Heart left ventricle (tissue), 16 donors: ENCODE data around the gene TACC2. TPM values are rescaled to one million over a fixed set of nuclear protein-coding genes. Genes with fewer than 3 reads are reported as not detected.

Source experiments
- ATAC-seq, 4 donors: fragments of 200-7000 bp; cut with Tn5 transposase; one replicate each; pipeline ENCODE4 v1.9.1; 2020 to 2022; ENCODE audit warnings: moderate library complexity in 4 of 4, mild to moderate bottlenecking in 3 of 4, moderate number of reproducible peaks in 1 of 4
- DNase-seq, 5 donors: peaks; one replicate each; pipeline ENCODE4 v3.0.0-alpha.2; 2020
- H3K27ac ChIP-seq, 12 donors: fragments of 200-600 bp; sonication (generic) in 4 of 12; one replicate each; pipeline versions ENCODE4 v1.5.0 to v1.8.0; 2016 to 2022; ENCODE audit warnings: mild to moderate bottlenecking in 2 of 12
- H3K27me3 ChIP-seq, 9 donors: fragments of 200-600 bp; sonication (generic) in 2 of 9; one replicate each; pipeline versions ENCODE4 v1.5.1 to v1.8.0; 2016 to 2022; ENCODE audit warnings: mild to moderate bottlenecking in 3 of 9
- H3K36me3 ChIP-seq, 9 donors: fragments of 200-600 bp; sonication (generic) in 2 of 9; one replicate each; pipeline versions ENCODE4 v1.5.0 to v1.8.0; 2018 to 2022; ENCODE audit warnings: mild to moderate bottlenecking in 2 of 9
- H3K4me1 ChIP-seq, 12 donors: fragments of 200-600 bp; sonication (generic) in 4 of 12; one replicate each; pipeline versions ENCODE4 v1.5.0 to v1.8.0; 2016 to 2022; ENCODE audit warnings: mild to moderate bottlenecking in 3 of 12
- H3K4me3 ChIP-seq, 12 donors: fragments of 200-600 bp; sonication (generic) in 4 of 12; one replicate each; pipeline versions ENCODE4 v1.5.0 to v1.8.0; 2017 to 2022; ENCODE audit warnings: mild to moderate bottlenecking in 9 of 12, moderate library complexity in 4 of 12
- H3K9me3 ChIP-seq, 12 donors: fragments of 200-600 bp; sonication (generic) in 4 of 12; one replicate each; pipeline versions ENCODE4 v1.5.0 to v1.8.0; 2016 to 2022; ENCODE audit warnings: mild to moderate bottlenecking in 1 of 12
- CTCF ChIP-seq, 12 donors: fragments of 200-600 bp; sonication (generic) in 4 of 12; IDR thresholded peaks; one replicate each; pipeline versions ENCODE4 v1.5.0 to v1.8.0; 2018 to 2022; ENCODE audit warnings: antibody characterized with exemption in 12 of 12, mild to moderate bottlenecking in 5 of 12
- POLR2A ChIP-seq, 2 donors: fragments of 450-650 bp; IDR thresholded peaks; one replicate each; pipeline ENCODE4 v1.6.1; 2017; ENCODE audit warnings: antibody characterized with exemption in 2 of 2, mild to moderate bottlenecking in 2 of 2, moderate library complexity in 2 of 2
- WGBS, 4 donors: extraction: QIAGEN DNeasy Blood & Tissue Kit in 2 of 4; methylation state at CpG; one replicate each; pipeline versions ENCODE4 v1.1.5 to v1.1.7; 2013 to 2018; 5-methylcytosine and 5-hydroxymethylcytosine counted together
- intact Hi-C, 10 donors: fragments of 100-400 bp; cut with DNase I; formaldehyde crosslinking; loops; one replicate each; pipeline versions ENCODE4 v1.11.1 to v1.14.2; 2022
- polyA plus RNA-seq, 2 donors: library from polyadenylated mRNA; stranded (reverse); fragments of 200-250 nt; gene quantifications; one replicate each; pipeline ENCODE4 v1.2.3, GENCODE V29; 2013
- total RNA-seq, 9 donors: library from RNA; depleted of rRNA in 2 of 9; stranded (reverse); fragments of >200 nt in 2 of 9; fragmentation: NEBNext Ultra II Directional in 3 of 9; extraction: Animal tissue kit (Norgen Biotek cat#: 25700) in 3 of 9; gene quantifications; one replicate each; pipeline versions ENCODE4 v1.1.0 to v1.2.4, GENCODE V29; 2016 to 2023
- donor health status: ischemic (EF 13 %, LVEDD 7.1; RV severe dilation, severe dysfunction).
- donor health status: healthy with polysubstance abuse.
- donor health status: DM: no; HTN: yes; CAD: no.
- donor health status: DM: no; HTN: no; CAD: no.
- donor health status: ischemic (EF 25% LVEDD 6.9; RV normal size, moderate dysfunction).
- donor health status: ischemic (EF 25% LVEDD 5.7; RV mildly dilated, moderate dysfunction).
- donor health status: healthy.
- donor health status: DM: yes; HTN: yes; CAD: no.
- donor health status: ischemic (EF 35%, LVEDD 5.7; RV mildly dilated, moderate dysfunction).
- donor health status: nonischemic (EF 11% LVEDD 7.7; RV severe dilation, severe dysfunction).
- donor health status: DM: yes; HTN: yes; CAD: no.
- donor health status: PGD.
- donor health status: ischemic (EF 29% LVEDD 5.4; RV normal size, mild dysfunction).
- donor health status: nonischemic (EF 23%, LVEDD 6.1; RV moderate dilation, normal function).

Gene TACC2
- total and polyA plus RNA-seq, 11 donors = 96.7 to 456 (median 294) TPM

GRCh38 chr10:122282909-122283308 lies 293.9 kb downstream of the TACC2 start:
- DNase-seq (no peak), ATAC-seq (no peak)
- Histone ChIP-seq H3K4me1 (peaks cover 0 to 31% (median 13%) of the 10 kb centered on the region in 12 donors), H3K27me3 (peaks cover 0 to 2% (median 0%) of the 10 kb centered on the region in 9 donors), H3K36me3 (no peaks in the 10 kb centered on the region), H3K4me3 (no peak overlapping the region), H3K27ac (no peak overlapping the region), H3K9me3 (no peaks in the 10 kb centered on the region)
- TF ChIP-seq CTCF (IDR thresholded peaks at IDR 0.05) (no peak), POLR2A (IDR thresholded peaks at IDR 0.05) (no peak)
- intact Hi-C loops = loop anchor here in 2 of 10 donors (10.0 kb wide), 3 partner anchors 412 to 1272 kb away; partner anchors contain the start of gene C10orf120 (in 1 of the 2)
- WGBS, 4 donors = 81 to 83% (median 82%) methylated on average over 7 of the region's 7 CpGs

GRCh38 chr10:122285506-122286444 lies 296.8 kb downstream of the TACC2 start:
- WGBS, 4 donors = 83 to 91% (median 86%) methylated on average over 14 to 17 of the region's 17 CpGs
- intact Hi-C loops = loop anchor here in 2 of 10 donors (10.0 kb wide), 3 partner anchors 409 to 1269 kb away; partner anchors contain the start of gene C10orf120 (in 1 of the 2)

GRCh38 chr10:122286867-122287266 lies 297.9 kb downstream of the TACC2 start:
- peak; percentile 79 to 95 (median 88) for ATAC-seq
- Histone ChIP-seq H3K36me3 (no peaks in the 10 kb centered on the region), H3K27me3 (no peaks in the 10 kb centered on the region), H3K4me1 (peaks cover 0 to 34% (median 19%) of the 10 kb centered on the region in 12 donors), H3K9me3 (no peaks in the 10 kb centered on the region), H3K27ac (peak overlapping the region in 8 of 12 donors; percentile 18 to 62 (median 52)), H3K4me3 (no peak overlapping the region)
- WGBS, 4 donors = 46 to 60% (median 51%) methylated on average over 7 of the region's 7 CpGs
- DNase-seq = peak; percentile 59 to 86 (median 68)
- no peak for TF ChIP-seq POLR2A (IDR thresholded peaks at IDR 0.05)
- no peak for TF ChIP-seq CTCF (IDR thresholded peaks at IDR 0.05)
- intact Hi-C loops = loop anchor here in 2 of 10 donors (10.0 kb wide), 3 partner anchors 408 to 1268 kb away; partner anchors contain the start of gene C10orf120 (in 1 of the 2)

More at GRCh38 chr10:122285506-122286444, 296.8 kb downstream of the TACC2 start:
- no peak for TF ChIP-seq POLR2A (IDR thresholded peaks at IDR 0.05)
- TF ChIP-seq CTCF (IDR thresholded peaks at IDR 0.05) = no peak
- no peaks in the 10 kb centered on the region for H3K9me3 ChIP-seq
- H3K27ac ChIP-seq = peak overlapping the region in 5 of 12 donors; percentile 18 to 62 (median 38)
- peaks cover 0 to 34% (median 19%) of the 10 kb centered on the region in 12 donors for H3K4me1 ChIP-seq
- no peaks in the 10 kb centered on the region for H3K27me3 ChIP-seq
- no peak for ATAC-seq
- H3K36me3 ChIP-seq = no peaks in the 10 kb centered on the region
- H3K4me3 ChIP-seq = no peak overlapping the region
- DNase-seq = no peak

GRCh38 chr10:122287570-122287969 lies 298.6 kb downstream of the TACC2 start:
- no peaks in the 10 kb centered on the region for H3K9me3 ChIP-seq
- no peak for TF ChIP-seq CTCF (IDR thresholded peaks at IDR 0.05)
- no peaks in the 10 kb centered on the region for H3K36me3 ChIP-seq
- intact Hi-C loops = loop anchor here in 2 of 10 donors (10.0 kb wide), 3 partner anchors 407 to 1267 kb away; partner anchors contain the start of gene C10orf120 (in 1 of the 2)
- H3K4me3 ChIP-seq = peak overlapping the region in 1 of 12 donors; percentile 10
- ATAC-seq (peak in 3 of 4 donors; percentile 24 to 42 (median 38)), DNase-seq (no peak)
- peaks cover 0 to 33% (median 19%) of the 10 kb centered on the region in 12 donors for H3K4me1 ChIP-seq
- peak overlapping the region in 6 of 12 donors; percentile 31 to 61 (median 52) for H3K27ac ChIP-seq
- whole genome bisulfite sequencing, 4 donors = 48 to 62% (median 55%) methylated on average over 5 of the region's 5 CpGs
- H3K27me3 ChIP-seq = no peaks in the 10 kb centered on the region
